GM12874 (cell line): ENCODE data around the gene NTSR1.

ENCODE experiments used
- TF ChIP-seq, protein P1 (sequence below): IDR thresholded peaks from 2 replicates; pipeline ENCODE4 v1.5.1; 2011; ENCODE audit warnings: low read depth, mild to moderate bottlenecking, control low read depth, low read length, moderate library complexity; ENCODE audit not compliant: insufficient read depth

NTSR1 gene

DNA sequence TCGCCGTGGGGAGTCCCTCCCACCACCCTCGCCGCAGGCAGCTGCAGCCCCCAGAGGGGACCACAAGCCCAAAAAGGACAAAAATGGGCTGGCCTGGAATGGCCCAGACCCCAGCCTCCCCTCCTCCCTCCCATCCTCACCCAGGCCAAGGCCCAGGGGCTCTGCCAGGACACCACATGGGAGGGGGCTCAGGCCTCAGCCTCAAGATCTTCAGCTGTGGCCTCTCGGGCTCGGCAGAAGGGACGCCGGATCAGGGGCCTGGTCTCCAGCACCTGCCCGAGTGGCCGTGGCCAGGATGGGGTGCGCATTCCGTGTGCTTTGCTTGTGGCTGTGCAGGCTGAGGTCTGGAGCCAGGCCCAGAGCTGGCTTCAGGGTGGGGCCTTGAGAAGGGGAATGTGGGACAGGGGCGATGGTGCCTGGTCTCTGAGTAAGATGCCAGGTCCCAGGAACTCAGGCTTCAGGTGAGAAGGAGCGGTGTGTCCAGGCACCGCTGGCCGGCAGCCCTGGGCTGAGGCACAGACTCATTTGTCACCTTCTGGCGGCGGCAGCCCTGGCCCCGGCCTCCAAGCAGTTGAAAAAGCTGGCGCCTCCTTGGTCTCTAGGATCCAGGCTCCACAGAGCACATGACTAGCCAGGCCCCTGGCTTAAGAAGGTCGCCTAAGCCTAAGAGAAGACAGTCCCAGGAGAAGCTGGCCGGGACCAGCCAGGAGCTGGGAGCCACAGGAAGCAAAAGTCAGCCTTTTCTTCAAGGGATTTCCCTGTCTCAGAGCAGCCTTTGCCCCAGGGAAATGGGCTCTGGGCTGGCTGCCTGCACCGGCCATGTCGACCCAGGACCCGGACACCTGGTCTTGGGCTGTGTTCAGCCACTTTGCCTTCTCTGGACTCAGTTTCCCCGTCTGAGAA, 52.5 kb downstream of the NTSR1 start:
- TF ChIP-seq, protein P1, sequence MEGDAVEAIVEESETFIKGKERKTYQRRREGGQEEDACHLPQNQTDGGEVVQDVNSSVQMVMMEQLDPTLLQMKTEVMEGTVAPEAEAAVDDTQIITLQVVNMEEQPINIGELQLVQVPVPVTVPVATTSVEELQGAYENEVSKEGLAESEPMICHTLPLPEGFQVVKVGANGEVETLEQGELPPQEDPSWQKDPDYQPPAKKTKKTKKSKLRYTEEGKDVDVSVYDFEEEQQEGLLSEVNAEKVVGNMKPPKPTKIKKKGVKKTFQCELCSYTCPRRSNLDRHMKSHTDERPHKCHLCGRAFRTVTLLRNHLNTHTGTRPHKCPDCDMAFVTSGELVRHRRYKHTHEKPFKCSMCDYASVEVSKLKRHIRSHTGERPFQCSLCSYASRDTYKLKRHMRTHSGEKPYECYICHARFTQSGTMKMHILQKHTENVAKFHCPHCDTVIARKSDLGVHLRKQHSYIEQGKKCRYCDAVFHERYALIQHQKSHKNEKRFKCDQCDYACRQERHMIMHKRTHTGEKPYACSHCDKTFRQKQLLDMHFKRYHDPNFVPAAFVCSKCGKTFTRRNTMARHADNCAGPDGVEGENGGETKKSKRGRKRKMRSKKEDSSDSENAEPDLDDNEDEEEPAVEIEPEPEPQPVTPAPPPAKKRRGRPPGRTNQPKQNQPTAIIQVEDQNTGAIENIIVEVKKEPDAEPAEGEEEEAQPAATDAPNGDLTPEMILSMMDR = no peak

DNA sequence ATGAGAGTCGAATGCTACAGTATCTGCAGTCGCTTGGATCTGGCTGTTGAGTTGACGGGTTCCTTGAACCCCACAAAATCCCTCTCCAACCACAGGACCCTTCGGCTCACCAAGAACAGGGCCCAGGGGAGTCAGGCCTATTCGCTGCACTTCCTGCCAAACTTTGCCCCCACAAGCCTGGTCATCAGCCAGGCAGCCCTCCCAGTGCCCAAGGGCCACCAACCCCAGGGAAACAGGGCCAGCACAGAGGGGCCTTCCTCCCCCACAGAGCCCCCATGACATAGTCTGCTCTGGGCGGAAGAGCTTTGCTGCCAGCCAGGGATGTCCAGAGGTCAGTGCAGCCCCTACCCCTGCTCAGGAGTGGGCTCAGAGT, 53.1 kb downstream of the NTSR1 start:
- TF ChIP-seq, protein P1 = no peak

DNA sequence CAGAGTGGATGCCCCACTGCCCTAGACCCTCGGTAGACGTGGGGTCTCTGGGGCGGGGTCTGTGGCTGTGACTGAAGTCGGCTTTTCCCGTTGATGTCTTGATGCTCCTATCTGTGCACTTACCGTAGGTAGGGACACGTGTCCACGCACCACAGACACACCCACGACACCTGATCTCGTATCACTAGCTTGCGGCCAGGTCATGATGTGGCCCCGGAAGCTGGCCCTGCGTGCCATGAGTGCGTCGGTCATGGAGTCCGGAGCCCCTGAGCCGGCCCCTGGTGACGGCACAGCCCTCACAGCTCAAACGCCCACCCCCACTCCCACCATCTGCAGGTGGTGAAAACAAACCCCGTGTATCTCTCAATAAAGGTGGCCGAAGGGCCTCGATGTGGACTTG, 53.7 kb downstream of the NTSR1 start:
- TF ChIP-seq, protein P1 = no peak

DNA sequence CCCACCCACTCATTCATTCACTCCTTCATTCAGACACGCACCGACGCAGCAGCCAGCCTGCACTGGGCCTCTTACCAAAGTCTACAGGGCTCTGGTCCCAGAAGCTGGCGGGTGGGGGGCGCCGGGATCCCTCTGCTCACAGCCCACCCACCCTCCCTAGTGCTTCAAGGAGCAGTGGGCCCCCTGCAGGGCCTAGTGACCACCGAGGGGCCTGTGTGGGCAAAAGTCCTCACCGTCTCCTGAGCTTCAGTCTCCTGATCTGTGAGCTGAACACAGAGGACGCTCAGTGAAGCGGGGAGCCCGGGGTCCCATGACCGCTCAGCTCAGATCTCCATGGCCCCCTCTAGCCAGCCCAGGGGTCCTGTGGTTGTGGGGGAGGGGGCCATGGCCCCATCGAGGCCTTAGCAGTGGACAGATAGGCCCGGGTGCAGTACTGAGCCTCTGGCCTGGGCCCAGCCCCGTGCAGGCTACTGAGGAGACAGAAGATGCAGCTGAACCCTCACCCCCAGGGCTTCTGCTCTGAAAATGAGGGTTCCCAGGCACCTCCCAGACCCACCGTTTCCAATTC, 54.2 kb downstream of the NTSR1 start:
- TF ChIP-seq, protein P1 = no peak

DNA sequence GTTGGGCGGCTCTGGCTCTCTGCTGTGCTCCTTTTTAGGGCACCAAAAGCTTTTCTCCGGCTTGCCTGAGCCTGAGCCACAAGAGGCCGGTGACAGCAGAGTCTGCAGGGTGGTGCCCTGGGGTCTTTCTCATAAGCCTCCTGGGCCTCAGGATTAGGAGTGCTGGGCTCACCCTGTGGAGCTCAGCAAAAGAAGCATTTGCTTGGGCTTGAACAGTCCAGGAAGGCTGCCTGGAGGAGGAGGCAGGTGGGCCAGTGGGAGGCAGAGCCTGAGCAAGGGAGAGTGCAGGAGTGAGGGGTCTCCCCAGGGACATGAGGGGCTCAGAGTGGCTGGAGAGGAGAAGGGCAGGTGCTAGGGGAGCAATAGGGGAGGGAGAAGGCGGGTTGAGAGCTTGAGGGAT, 54.8 kb downstream of the NTSR1 start:
- TF ChIP-seq, protein P1 = no peak

DNA sequence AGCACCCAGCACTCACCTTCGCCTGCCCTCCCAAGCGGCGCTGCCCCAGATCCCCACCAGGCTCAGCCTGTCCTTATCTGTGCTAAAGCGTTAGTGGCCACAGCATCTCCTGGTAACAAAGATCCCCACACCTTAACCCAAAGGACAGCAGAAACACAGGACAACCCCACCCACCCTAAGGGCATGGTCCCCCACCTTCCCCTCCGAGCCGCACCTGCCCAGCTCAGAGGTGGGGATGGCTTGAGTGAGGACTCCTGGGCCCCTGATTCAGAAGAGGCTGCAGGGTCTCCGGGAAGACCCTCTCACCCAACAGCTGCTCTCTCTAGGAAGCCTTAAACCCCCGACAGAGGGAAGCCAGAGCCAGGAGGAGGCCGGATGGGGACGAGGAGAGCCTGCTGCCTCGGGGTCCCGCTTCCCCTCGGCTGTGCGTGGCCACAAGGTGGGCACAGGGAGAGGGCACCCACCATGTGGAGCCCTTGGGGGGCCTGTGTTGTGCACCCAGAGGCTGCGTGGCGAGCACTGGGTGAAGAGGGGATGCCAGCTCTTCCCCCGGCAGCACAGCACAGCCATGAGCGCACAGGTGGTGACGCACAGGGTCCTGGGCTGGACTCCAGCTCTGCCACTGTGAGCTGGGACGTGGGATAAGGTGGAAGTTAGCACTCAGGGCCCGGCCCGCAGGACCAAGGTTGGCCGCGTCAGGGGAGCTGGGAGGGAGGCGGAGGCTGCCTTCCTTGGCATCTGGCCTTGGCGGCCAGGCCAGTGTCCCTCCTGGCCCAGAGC, 55.7 kb downstream of the NTSR1 start:
- TF ChIP-seq, protein P1 = no peak

DNA sequence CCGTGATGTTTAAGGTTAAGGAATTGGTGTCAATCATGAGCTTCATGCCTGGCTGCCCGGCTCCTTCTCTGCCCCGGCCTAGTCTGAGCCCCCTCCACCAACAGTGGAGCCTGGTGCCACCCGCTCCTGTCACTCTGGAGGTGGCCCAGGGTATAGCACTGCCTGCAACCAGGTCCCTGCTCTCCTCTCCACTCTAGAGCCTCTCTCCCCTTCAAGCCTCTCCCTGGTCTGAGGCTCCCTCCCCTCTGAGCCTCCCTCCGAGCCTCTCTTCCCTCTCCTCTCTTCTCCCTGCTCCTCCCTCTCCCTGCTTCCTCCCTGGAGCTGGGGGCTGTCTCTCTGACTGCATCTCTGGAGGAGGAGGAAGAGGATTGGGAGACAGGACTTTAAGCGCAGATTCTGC, 56.4 kb downstream of the NTSR1 start:
- TF ChIP-seq, protein P1 = no peak
